GM12891 (cell line): ENCODE data around the gene SHISA6.

Source experiments
- POLR2A ChIP-seq: IDR thresholded peaks from 2 replicates; pipeline ENCODE4 v1.6.1; 2011; ENCODE audit warnings: low read depth, low read length, control low read depth
- POLR2AphosphoS5 ChIP-seq: IDR thresholded peaks from 2 replicates; pipeline ENCODE4 v1.6.1; 2011; ENCODE audit warnings: low read depth, low read length, control low read depth

- TF ChIP-seq POLR2A (no peak), POLR2AphosphoS5 (no peak)
Measured at GRCh38 chr17:11302401-11303186, 61.6 kb downstream of the SHISA6 start.
